ENCODE data around the gene PPP2R5C.

Gene PPP2R5C

DNA sequence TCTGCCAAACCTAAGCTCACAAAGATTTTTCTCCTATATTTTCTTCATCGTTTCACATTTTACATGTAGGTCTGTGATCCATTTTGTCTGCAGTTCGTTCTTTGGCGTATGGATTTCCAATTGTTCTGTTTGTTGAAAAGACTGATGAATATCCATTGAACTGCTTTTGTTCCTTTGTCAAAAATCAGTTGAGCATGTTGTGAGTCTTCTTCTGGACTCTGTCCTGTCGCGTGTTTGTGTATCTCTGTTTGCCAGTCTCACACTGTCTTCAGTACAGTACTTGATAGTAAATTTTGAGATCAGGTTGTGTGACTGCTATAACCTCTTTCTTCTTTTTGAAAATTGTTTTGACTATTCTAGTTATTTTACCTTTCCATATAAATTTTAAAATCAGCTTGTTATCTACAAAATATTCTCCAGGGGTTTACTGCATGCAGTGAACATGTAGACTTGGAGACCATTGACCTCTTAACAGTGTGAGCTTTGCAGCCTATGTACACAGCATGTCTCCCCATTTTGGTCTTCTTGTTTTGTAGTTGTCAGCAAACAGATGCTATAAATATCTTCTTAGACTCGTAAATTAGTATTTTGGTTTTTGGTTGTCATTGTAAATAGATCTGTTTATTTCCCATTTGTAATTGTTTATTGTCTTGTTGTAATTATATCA, 108.9 kb downstream of the PPP2R5C start:
- peaks cover under 1% of the 10 kb centered on the region for H3K36me3 ChIP-seq (ENCODE audit: insufficient read depth, low read length)
- H3K4me1 ChIP-seq (ENCODE audit: insufficient read depth, low read length) = peaks cover 3% of the 10 kb centered on the region
- no peaks in the 10 kb centered on the region for H3K27me3 ChIP-seq (ENCODE audit: insufficient read depth, low read length)
- H2AFZ ChIP-seq (ENCODE audit: low read depth, low read length) = no peak overlapping the region
- peaks cover 2% of the 10 kb centered on the region for H3K9me3 ChIP-seq (ENCODE audit: low read length)
- no peak overlapping the region for H3K4me3 ChIP-seq (ENCODE audit: low read length)

DNA sequence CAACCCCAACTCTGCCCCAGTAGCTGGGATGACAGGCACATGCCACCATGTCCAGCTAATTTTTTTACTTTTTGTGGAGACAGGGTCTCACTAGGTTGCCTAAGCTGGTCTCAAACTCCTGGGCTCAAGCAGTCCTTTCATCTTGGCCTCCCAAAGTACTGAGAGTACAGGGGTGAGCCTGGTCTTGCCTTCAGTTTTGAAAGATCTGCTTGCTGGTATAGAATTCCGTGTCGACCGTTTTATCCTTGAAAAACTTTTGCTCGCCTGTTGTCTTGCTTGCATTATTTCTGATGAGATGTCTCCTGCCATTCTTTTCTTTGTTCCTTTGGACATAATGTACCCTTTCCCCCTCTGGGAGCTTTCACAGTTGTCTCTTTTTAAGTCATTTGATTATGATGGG, 110.8 kb downstream of the PPP2R5C start:
- no peaks in the 10 kb centered on the region for H3K27me3 ChIP-seq (ENCODE audit: insufficient read depth, low read length)
- peaks cover 3% of the 10 kb centered on the region for H3K4me1 ChIP-seq (ENCODE audit: insufficient read depth, low read length)
- H3K36me3 ChIP-seq (ENCODE audit: insufficient read depth, low read length) = peaks cover 3% of the 10 kb centered on the region
- H2AFZ ChIP-seq (ENCODE audit: low read depth, low read length) = no peak overlapping the region
- peaks cover 1% of the 10 kb centered on the region for H3K9me3 ChIP-seq (ENCODE audit: low read length)
- H3K4me3 ChIP-seq (ENCODE audit: low read length) = no peak overlapping the region

DNA sequence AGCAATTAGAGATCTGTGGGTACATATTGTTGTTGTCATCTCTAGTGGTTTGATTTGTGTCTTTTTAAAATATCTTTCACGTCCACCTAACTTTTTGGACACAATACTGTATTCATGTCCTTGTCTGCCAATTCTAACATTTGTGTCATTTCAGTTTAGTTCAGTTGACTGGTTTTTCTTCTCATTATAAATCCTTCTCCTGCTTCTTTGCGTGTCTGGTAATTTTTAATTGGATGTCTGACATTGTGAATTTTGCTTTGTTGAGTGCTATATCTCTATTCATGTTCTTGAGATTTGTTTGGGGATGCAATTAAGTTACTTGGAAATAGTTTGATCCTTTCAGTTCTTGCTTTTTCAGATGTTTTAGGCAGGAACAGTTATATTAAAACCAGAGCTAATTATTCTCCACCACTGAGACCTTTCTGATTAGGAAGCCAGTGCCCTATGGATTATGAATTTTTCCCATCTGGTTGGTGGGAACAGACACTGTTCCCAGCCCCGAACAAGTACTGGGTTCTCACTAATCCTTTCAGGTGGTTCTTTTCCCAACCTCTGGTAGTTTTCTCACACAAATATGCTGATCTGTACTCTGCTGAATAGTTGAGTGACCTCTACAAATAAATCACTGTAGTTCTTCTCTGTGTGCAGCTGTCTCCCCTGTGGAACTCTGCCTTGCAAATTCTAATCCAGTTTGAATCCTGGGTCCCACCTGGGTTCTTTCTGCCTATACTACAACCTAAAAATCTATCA, 111.7 kb downstream of the PPP2R5C start:
- Histone ChIP-seq H3K4me1 (ENCODE audit: insufficient read depth, low read length) (peaks cover 3% of the 10 kb centered on the region), H3K36me3 (ENCODE audit: insufficient read depth, low read length) (peaks cover 11% of the 10 kb centered on the region), H2AFZ (ENCODE audit: low read depth, low read length) (no peak overlapping the region), H3K27me3 (ENCODE audit: insufficient read depth, low read length) (no peaks in the 10 kb centered on the region), H3K9me3 (ENCODE audit: low read length) (peaks cover 1% of the 10 kb centered on the region), H3K4me3 (ENCODE audit: low read length) (no peak overlapping the region)

DNA sequence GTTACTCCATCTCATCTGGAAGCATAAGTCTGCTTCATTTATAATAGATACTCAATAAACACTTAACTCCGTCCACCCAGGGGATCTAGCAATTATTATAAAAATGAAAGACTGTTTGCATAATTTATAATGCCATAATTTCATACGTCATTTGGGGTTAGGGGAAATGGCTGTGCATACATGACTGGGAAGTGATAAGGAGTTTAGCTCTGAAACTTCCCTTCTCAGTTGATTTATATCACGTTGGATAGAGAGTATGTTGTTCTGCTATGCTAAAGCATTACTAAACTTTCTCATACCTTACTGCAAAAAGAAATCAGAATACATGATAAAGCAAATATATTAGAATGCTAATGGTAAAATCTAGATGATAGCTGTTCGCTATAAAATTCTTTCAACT, 112.5 kb downstream of the PPP2R5C start:
- H3K9me3 ChIP-seq (ENCODE audit: low read length) = peaks cover 1% of the 10 kb centered on the region
- H2AFZ ChIP-seq (ENCODE audit: low read depth, low read length) = no peak overlapping the region
- H3K4me3 ChIP-seq (ENCODE audit: low read length) = no peak overlapping the region
- H3K36me3 ChIP-seq (ENCODE audit: insufficient read depth, low read length) = peaks cover 14% of the 10 kb centered on the region
- no peaks in the 10 kb centered on the region for H3K27me3 ChIP-seq (ENCODE audit: insufficient read depth, low read length)
- peaks cover 3% of the 10 kb centered on the region for H3K4me1 ChIP-seq (ENCODE audit: insufficient read depth, low read length)

DNA sequence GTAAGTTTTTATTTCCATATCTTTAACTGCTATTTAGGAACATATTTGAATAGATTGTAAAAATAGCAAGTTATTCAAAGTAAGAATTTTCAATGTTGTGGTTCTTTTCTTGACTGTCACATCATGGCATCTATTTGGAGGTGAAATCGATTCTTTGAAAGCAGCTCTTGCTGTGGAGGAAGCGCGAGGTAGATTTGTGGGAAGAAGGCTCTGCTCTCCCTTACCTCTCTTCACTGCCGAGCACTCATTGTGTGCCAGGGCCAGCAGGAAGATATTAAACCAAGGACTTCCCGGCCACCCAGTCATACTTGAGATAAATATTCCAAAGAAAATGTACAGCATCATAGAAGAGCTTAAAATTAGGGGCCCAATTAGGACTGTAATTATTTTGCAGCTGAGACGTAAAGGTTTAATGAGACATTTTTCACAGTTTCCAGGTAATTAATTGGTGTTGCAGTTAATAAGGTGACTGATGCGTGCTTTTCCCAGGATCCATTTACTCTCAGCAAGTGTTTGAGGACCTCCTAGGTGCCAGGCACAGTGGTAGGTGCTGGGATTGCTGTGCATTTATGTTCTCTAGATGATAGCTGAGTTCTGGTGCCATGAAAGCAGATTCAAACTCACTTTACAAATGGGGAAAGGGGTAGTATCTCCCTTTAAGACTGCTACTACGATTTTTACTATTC, 113.7 kb downstream of the PPP2R5C start:
- Histone ChIP-seq H3K36me3 (ENCODE audit: insufficient read depth, low read length) (peaks cover 19% of the 10 kb centered on the region), H3K4me1 (ENCODE audit: insufficient read depth, low read length) (peaks cover 2% of the 10 kb centered on the region), H3K27me3 (ENCODE audit: insufficient read depth, low read length) (no peaks in the 10 kb centered on the region), H3K9me3 (ENCODE audit: low read length) (peaks cover 1% of the 10 kb centered on the region), H3K4me3 (ENCODE audit: low read length) (no peak overlapping the region), H2AFZ (ENCODE audit: low read depth, low read length) (no peak overlapping the region)

DNA sequence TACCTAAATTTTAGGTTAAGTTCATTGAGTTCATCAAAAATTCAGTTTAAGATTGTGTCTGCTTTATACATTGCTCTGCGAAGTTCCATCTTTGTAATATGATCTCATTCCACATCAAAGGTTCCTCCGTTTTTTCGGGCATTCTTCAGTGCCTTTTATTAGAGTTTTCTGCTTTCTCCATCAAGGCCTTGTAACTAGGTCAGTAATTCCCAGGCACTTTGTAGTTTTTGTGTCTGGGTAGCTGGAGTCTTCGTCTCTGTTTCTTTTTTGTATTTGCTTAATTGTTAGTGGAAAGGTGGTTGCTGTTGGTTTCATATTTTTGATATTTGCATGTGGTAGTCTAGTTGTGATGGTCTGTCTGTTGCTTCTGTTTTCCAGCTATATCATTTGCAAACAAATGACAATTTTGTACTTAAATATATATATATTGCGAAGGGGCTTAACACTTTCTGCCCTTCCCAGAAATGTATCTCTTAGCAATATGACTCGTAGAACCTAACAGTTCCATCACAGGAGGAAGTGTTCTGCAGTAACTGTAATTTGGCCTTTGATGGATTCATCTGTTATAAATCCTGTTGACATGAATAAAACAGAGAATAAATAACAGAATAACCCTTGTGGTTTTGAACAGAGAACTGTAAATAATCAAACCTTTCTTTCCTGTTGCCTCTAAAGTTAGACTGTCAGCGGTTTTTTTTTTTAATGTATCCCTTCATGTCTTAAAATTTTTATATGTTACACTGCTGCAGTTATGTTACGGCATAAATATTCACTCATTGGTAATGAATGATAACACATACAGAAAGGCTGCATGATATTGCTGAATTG, 114.4 kb downstream of the PPP2R5C start:
- Histone ChIP-seq H3K4me3 (ENCODE audit: low read length) (no peak overlapping the region), H3K36me3 (ENCODE audit: insufficient read depth, low read length) (peaks cover 19% of the 10 kb centered on the region), H2AFZ (ENCODE audit: low read depth, low read length) (no peak overlapping the region), H3K27me3 (ENCODE audit: insufficient read depth, low read length) (no peaks in the 10 kb centered on the region), H3K4me1 (ENCODE audit: insufficient read depth, low read length) (no peaks in the 10 kb centered on the region), H3K9me3 (ENCODE audit: low read length) (peaks cover 1% of the 10 kb centered on the region)

DNA sequence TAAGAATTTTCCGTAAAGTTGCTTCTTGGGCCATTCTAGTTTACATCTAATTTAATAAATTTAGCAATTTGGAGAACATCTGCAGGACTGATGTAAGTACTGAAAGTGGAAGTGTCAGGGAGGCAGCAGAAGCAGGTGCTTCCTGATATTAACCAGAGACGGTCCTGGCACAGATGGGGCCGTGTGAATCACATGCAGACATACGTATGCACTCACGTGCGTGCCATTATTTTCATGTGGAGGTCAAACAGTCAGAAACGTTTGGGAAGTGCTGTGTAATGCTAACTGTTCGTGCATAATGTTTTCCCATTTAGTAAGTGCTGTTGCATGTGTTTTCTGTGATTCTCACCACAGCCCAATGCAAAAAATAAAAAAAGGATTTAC, 115.0 kb downstream of the PPP2R5C start:
- H2AFZ ChIP-seq (ENCODE audit: low read depth, low read length) = no peak overlapping the region
- no peaks in the 10 kb centered on the region for H3K9me3 ChIP-seq (ENCODE audit: low read length)
- H3K36me3 ChIP-seq (ENCODE audit: insufficient read depth, low read length) = peaks cover 19% of the 10 kb centered on the region
- no peak overlapping the region for H3K4me3 ChIP-seq (ENCODE audit: low read length)
- H3K4me1 ChIP-seq (ENCODE audit: insufficient read depth, low read length) = no peaks in the 10 kb centered on the region
- no peaks in the 10 kb centered on the region for H3K27me3 ChIP-seq (ENCODE audit: insufficient read depth, low read length)

DNA sequence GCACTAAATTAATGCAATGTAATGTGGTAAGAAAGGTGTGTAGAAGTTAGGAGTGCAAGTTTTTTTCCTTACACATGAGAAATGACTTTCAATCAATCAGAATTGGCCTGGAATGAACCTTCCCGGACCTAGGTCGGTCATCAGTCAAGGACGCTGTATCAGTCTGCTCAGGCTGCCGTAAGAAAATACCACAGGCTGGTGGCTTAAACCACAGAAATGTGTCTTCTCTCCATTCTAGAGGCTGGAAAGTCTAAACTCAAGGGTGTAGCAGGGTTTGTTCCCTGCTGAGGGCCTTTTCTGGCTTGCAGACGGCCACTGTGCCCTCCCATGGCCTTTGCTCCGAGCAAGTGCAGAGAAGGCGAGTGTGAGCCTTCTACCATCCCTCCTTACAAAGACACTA, 116.3 kb downstream of the PPP2R5C start:
- H3K27me3 ChIP-seq (ENCODE audit: insufficient read depth, low read length) = no peaks in the 10 kb centered on the region

DNA sequence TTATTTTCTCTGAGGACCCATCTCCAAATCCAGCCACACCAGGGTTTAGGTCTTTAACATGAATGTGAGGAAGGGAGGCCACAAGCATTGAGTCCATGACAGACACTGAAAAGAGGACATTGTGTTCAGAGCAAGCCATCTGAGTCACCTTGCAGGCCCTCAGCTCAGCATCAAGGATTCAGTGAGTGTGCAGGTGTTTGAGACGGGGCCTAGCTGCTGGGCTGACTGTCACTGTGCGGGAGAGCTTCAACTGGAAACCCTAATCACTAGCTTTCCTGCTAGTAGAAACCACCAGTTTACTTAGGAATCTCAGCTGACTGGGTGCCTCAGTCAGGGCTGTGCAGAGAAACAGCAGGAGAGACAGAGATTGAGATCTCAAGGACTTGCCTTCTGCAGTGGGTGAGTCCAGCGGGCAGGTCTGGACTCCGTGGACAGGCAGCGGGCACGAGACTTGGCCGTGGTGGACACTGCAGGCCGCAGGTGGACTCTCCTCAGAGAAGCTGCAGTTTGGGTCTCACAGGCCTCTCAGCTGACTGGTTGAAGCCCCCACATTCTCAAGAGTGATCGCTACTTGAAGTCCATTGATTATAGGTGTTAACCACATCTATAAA, 116.8 kb downstream of the PPP2R5C start:
- H3K4me1 ChIP-seq (ENCODE audit: insufficient read depth, low read length) = no peaks in the 10 kb centered on the region
- H2AFZ ChIP-seq (ENCODE audit: low read depth, low read length) = no peak overlapping the region
- H3K27me3 ChIP-seq (ENCODE audit: insufficient read depth, low read length) = no peaks in the 10 kb centered on the region
- peaks cover 33% of the 10 kb centered on the region for H3K36me3 ChIP-seq (ENCODE audit: insufficient read depth, low read length)
- H3K4me3 ChIP-seq (ENCODE audit: low read length) = no peak overlapping the region
- no peaks in the 10 kb centered on the region for H3K9me3 ChIP-seq (ENCODE audit: low read length)

More for the DNA sequence above, 116.3 kb downstream of the PPP2R5C start:
- no peak overlapping the region for H2AFZ ChIP-seq (ENCODE audit: low read depth, low read length)
- no peak overlapping the region for H3K4me3 ChIP-seq (ENCODE audit: low read length)
- peaks cover 28% of the 10 kb centered on the region for H3K36me3 ChIP-seq (ENCODE audit: insufficient read depth, low read length)
- H3K9me3 ChIP-seq (ENCODE audit: low read length) = no peaks in the 10 kb centered on the region
- no peaks in the 10 kb centered on the region for H3K4me1 ChIP-seq (ENCODE audit: insufficient read depth, low read length)

DNA sequence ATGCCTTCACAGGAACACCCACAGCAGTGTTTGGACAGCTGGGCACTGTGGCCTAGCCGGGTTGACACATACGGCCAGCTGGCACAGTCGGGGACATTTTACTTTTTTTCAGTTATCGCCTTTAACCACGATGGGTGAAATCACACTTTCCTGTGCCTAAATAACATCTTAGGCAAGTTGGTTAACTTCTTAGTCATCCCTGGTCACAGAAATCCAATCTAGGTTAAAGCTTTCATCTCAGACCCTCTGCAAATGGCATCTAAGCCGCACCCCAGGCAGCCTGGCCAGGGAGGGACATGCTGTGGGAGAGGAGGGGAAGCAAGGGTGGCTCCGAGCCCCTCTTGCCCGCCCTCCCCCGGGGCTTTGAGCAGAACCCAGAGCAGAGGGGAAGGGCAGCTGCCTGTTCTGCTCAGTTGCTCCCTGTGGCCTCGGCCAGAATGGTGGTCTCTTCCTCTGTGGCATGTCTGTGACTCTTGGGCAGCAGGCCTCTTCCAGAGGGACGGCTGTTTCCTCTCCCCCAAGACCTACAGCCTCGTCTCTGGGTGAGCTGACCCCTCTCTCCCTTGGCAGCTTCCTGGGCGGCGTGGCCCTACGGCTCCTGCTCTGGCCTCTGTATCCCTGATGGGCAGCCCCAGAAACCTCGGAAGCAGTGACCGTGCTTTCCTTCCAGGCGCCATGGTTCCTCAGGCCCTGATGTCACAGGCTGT, 117.5 kb downstream of the PPP2R5C start:
- no peak overlapping the region for H3K4me3 ChIP-seq (ENCODE audit: low read length)
- H3K9me3 ChIP-seq (ENCODE audit: low read length) = peaks cover 3% of the 10 kb centered on the region
- H2AFZ ChIP-seq (ENCODE audit: low read depth, low read length) = no peak overlapping the region

DNA sequence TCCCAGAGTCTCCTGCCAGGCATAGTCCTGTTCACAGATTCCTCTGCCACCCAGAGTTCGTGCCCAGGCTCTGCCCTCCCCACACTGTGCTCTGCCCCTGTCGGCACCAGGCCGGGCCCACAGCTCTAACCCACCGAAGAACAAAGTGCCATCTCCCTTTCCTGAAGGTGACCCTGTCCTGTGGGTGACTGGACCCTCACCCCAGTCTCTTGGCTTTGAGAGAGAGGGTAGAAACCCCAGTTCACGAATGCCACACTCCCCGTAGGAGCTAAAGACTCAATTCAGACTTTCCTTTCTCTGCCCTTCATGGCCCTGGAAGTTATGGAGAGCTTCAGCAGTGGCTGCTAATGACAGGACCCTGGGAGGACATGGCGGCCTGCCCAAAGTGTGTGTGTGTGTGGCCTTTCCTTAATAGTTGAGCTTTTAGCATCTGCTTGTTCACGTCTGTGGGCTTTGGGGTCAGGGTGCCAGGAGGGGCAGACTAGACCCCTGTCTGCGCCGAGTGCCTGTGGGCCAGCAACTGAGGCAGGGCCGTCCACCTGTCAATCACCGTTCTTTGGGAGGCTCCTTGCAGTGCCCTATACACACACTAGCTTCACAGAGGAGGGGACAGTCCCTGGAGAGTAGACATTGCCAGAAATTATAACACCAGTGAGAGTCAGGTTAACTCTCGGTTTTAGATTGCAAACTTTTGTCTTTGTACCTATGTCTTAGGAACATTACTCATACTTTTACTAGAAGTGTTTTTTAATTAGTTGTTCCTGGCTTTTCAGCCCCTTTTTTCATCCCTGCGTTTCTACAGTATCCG, 118.2 kb downstream of the PPP2R5C start:
- peaks cover 5% of the 10 kb centered on the region for H3K9me3 ChIP-seq (ENCODE audit: low read length)
- no peak overlapping the region for H2AFZ ChIP-seq (ENCODE audit: low read depth, low read length)
- H3K27me3 ChIP-seq (ENCODE audit: insufficient read depth, low read length) = no peaks in the 10 kb centered on the region
- peaks cover 47% of the 10 kb centered on the region for H3K36me3 ChIP-seq (ENCODE audit: insufficient read depth, low read length)
- H3K4me3 ChIP-seq (ENCODE audit: low read length) = no peak overlapping the region
- no peaks in the 10 kb centered on the region for H3K4me1 ChIP-seq (ENCODE audit: insufficient read depth, low read length)

More for the DNA sequence above, 117.5 kb downstream of the PPP2R5C start:
- Histone ChIP-seq H3K36me3 (ENCODE audit: insufficient read depth, low read length) (peaks cover 40% of the 10 kb centered on the region), H3K27me3 (ENCODE audit: insufficient read depth, low read length) (no peaks in the 10 kb centered on the region), H3K4me1 (ENCODE audit: insufficient read depth, low read length) (no peaks in the 10 kb centered on the region)
